ENCODE data around the gene ST6GALNAC6.
"Not testable (repeated sequence)": the region's sequence is repeated elsewhere in the genome, so short reads cannot be mapped to it uniquely, and the experiment has no call there.

ST6GALNAC6 gene

DNA sequence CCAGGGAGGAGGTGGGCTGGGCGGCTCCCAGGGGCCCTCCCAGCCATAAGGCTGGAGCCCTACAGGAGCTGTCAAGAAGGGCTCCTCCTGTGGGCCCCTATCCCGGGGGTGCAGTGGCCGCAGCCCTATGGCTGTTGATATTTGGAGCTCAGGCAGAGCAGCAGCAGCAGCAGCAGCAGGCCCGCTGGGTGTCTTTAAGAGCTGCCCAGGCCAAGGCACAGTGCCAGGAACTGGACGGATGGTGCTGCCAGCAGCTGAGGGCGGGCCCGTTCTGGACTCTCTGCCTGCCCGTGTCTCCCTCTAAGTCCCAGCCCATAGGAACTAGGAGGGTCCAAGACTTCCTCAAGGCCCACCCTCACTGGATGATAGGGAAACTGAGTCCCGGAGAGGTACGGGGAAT lies 25.5 kb downstream of the ST6GALNAC6 start:
- TF ChIP-seq, protein P1, sequence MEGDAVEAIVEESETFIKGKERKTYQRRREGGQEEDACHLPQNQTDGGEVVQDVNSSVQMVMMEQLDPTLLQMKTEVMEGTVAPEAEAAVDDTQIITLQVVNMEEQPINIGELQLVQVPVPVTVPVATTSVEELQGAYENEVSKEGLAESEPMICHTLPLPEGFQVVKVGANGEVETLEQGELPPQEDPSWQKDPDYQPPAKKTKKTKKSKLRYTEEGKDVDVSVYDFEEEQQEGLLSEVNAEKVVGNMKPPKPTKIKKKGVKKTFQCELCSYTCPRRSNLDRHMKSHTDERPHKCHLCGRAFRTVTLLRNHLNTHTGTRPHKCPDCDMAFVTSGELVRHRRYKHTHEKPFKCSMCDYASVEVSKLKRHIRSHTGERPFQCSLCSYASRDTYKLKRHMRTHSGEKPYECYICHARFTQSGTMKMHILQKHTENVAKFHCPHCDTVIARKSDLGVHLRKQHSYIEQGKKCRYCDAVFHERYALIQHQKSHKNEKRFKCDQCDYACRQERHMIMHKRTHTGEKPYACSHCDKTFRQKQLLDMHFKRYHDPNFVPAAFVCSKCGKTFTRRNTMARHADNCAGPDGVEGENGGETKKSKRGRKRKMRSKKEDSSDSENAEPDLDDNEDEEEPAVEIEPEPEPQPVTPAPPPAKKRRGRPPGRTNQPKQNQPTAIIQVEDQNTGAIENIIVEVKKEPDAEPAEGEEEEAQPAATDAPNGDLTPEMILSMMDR (IDR thresholded peaks at IDR 0.05; ENCODE audit: low read depth, low read length), result no peak
- Histone ChIP-seq H3K27me3 (ENCODE audit: insufficient read depth, low read depth, severe bottlenecking) (no peaks in the 10 kb centered on the region), H3K9me3 (ENCODE audit: severe bottlenecking) (no peaks in the 10 kb centered on the region), H3K27ac (no peak overlapping the region; the same call in 1 of the 2 replicates), H3K36me3 (peaks cover 47% of the 10 kb centered on the region), H3K4me3 (ENCODE audit: low read depth, low read length) (no peak overlapping the region)
- no peak for DNase-seq

DNA sequence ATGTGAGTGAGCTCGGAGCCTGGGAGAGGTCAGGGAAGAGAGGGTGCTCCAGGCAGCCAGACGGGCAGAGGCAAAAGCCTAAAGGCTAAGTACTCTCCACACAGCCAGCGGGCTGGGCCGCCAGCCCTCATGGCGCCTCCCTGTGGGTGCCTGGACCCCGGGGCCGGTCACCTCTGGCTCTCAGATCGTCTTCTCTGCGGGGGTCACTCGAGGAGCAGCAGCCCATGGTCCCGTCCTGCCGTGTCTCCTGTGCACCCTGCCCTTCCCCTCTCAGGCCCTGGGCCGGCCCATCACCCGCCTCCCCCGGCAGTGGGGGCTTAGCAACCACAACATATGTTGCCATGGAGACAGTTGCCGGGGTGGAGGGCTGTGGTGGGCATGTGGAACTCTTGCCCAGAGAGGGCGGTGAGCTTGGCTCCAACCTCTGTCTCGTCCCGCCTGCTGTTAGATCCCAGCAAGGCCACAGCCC lies 26.1 kb downstream of the ST6GALNAC6 start:
- H3K36me3 ChIP-seq, result peaks cover 54% of the 10 kb centered on the region
- H3K4me3 ChIP-seq (ENCODE audit: low read depth, low read length), result no peak overlapping the region
- no peaks in the 10 kb centered on the region for H3K27me3 ChIP-seq (ENCODE audit: insufficient read depth, low read depth, severe bottlenecking)
- TF ChIP-seq, protein P1 (IDR thresholded peaks at IDR 0.05; ENCODE audit: low read depth, low read length), result no peak
- no peaks in the 10 kb centered on the region for H3K9me3 ChIP-seq (ENCODE audit: severe bottlenecking)
- H3K27ac ChIP-seq, result peak overlapping the region; percentile 16
- DNase-seq, result no peak

DNA sequence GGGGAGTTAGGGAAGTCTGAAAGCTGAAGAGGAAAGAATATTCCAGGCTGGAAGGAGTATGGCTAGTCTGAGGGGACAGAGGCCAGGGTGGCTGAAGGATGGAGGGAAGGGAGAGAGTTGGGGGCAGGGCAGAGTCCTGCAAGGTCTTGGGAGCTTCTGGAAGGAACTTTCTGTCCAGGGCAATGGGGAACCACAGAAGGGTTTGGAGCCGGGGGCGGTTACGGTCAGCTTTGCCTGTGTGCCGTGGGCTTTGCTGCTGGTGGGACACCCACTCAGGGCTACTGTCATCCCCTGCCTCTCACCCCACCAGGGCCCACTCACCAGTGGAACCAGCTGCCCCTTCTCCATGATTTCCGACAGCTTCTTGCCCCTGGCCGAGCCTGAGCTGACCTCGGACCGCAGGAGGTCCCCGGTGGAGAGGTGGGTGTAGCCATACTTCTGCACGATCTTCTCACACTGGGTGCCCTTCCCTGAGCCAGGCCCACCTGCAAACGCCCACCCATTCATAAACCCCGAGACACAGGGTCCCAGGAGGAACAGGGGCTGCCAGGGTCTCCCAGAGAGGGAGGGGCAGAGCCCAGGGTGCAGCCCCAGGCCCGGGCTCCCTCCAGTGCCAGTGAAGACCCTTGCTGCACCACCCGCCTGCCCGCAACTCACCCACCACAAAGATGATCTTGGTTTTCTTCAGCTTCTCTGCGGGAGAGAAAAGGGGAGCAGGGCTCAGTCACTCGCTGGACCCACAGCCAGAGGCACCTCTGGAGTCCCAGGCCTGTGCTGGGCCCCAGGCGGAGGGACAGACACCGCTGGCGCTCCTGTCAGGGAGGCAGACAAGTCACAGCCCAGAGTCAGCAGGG lies 26.8 kb downstream of the ST6GALNAC6 start:
- H3K9me3 ChIP-seq (ENCODE audit: severe bottlenecking), result no peaks in the 10 kb centered on the region
- TF ChIP-seq, protein P1 (IDR thresholded peaks at IDR 0.05; ENCODE audit: low read depth, low read length), result no peak
- peaks cover 59% of the 10 kb centered on the region for H3K36me3 ChIP-seq
- peak overlapping the region; percentile 16; the same call in 1 of the 2 replicates for H3K27ac ChIP-seq
- H3K4me3 ChIP-seq (ENCODE audit: low read depth, low read length), result no peak overlapping the region
- H3K27me3 ChIP-seq (ENCODE audit: insufficient read depth, low read depth, severe bottlenecking), result no peaks in the 10 kb centered on the region
- DNase-seq, result no peak

DNA sequence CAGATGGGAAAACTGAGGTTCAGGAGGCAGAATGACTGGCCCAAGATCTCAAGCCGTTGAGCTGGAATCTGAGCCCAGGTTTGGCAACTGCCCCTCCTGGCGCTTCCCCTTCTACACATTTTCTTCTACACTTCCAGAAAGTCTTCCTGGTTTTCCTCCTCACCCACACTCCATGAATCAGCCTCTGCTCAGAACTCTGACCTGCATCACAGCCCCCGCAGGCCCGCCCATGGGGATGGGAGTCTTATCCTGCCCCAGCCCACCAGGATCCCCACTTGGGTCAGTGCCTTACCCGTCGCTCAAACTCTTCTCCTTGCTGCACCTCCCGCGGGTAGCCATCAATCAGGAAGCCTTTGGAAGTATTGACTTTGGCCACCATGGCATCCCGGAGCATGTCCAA lies 27.9 kb downstream of the ST6GALNAC6 start:
- Histone ChIP-seq H3K27ac (no peak overlapping the region), H3K9me3 (ENCODE audit: severe bottlenecking) (no peaks in the 10 kb centered on the region), H3K4me3 (ENCODE audit: low read depth, low read length) (no peak overlapping the region), H3K36me3 (peaks cover 63% of the 10 kb centered on the region), H3K27me3 (ENCODE audit: insufficient read depth, low read depth, severe bottlenecking) (no peaks in the 10 kb centered on the region)
- TF ChIP-seq, protein P1 (IDR thresholded peaks at IDR 0.05; ENCODE audit: low read depth, low read length), result no peak
- DNase-seq, result no peak

DNA sequence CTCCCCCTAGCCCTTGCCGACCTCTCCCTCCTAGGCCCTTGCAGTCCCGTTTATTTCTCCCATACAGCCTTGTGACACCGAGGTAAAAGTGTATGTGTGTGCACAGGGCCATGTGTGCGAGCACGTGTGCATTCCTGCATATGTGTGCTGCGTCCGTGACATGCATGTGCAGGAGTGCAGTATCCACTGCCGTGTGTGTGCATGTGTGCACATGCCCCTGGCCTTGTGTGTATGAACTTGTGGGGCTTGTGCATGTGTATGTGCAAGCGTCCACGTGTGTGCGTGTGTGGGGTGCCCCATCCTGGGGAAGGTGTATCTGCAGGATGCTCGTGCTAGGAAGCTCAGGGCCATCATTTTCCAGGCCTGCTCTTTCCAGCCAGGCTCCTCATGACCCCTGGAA lies 28.5 kb downstream of the ST6GALNAC6 start:
- Histone ChIP-seq H3K4me3 (ENCODE audit: low read depth, low read length) (no peak overlapping the region), H3K36me3 (peaks cover 68% of the 10 kb centered on the region), H3K9me3 (ENCODE audit: severe bottlenecking) (no peaks in the 10 kb centered on the region), H3K27me3 (ENCODE audit: insufficient read depth, low read depth, severe bottlenecking) (no peaks in the 10 kb centered on the region), H3K27ac (no peak overlapping the region)
- TF ChIP-seq, protein P1 (IDR thresholded peaks at IDR 0.05; ENCODE audit: low read depth, low read length), result no peak
- no peak for DNase-seq

DNA sequence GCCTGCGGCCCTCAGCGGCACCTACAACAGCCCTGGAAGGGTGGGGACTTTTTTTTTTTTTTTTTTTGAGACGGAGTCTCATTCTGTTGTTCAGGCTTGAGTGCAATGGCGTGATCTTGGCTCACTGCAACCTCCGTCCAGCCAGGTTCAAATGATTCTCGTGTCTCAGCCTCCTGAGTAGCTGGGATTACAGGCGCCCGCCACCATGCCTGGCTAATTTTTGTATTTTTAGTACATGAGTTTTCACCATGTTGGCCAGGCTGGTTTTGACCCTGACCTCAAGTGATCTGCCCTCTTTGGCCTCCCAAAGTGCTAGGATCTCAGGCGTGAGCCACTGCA lies 29.3 kb downstream of the ST6GALNAC6 start:
- not testable (repeated sequence) for H3K4me3 ChIP-seq (ENCODE audit: low read depth, low read length); H3K27ac ChIP-seq; H3K9me3 ChIP-seq (ENCODE audit: severe bottlenecking); DNase-seq; H3K27me3 ChIP-seq (ENCODE audit: insufficient read depth, low read depth, severe bottlenecking)
- peaks cover 71% of the 10 kb centered on the region for H3K36me3 ChIP-seq
